Hepatocyte (in vitro differentiated cells): ENCODE results near the gene SNRPB.

Source experiments
- EZH2phosphoT487 ChIP-seq: fragments of 200-600 bp; sonication (generic); IDR thresholded peaks from one replicate; pipeline ENCODE4 v1.6.1; 2018; ENCODE audit warnings: antibody characterized with exemption, mild to moderate bottlenecking, low read depth, moderate library complexity; ENCODE audit not compliant: unreplicated experiment, severe bottlenecking
- TF ChIP-seq, protein P1 (sequence below): fragments of 200-600 bp; sonication (generic); IDR thresholded peaks from 2 replicates; pipeline ENCODE4 v1.5.1; 2016; ENCODE audit warnings: antibody characterized with exemption, mild to moderate bottlenecking; ENCODE audit not compliant: poor library complexity

DNA sequence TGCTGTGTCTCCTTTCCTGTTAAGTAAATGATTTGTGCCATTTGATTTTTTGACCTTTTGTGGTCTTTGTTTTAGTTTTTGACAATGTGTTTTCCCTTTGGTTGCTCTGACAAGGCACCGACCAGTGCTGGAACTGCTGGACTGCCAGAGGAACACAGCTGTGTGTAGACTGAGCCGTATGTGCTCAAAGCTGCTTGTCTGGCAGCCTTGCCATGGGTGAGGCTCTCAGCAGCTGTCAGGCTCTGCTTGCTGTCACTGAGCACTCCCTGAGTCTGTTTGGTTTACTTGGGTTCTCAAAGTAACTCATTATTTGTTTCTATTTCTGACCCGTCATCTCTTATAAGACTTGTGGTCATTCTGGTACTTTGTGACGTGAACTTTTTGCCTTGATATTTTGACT lies 15.1 kb upstream of the SNRPB start:
- TF ChIP-seq, protein P1, sequence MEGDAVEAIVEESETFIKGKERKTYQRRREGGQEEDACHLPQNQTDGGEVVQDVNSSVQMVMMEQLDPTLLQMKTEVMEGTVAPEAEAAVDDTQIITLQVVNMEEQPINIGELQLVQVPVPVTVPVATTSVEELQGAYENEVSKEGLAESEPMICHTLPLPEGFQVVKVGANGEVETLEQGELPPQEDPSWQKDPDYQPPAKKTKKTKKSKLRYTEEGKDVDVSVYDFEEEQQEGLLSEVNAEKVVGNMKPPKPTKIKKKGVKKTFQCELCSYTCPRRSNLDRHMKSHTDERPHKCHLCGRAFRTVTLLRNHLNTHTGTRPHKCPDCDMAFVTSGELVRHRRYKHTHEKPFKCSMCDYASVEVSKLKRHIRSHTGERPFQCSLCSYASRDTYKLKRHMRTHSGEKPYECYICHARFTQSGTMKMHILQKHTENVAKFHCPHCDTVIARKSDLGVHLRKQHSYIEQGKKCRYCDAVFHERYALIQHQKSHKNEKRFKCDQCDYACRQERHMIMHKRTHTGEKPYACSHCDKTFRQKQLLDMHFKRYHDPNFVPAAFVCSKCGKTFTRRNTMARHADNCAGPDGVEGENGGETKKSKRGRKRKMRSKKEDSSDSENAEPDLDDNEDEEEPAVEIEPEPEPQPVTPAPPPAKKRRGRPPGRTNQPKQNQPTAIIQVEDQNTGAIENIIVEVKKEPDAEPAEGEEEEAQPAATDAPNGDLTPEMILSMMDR: no peak
- TF ChIP-seq EZH2phosphoT487: no peak
